ENCODE results near the gene IQSEC1.

DNA sequence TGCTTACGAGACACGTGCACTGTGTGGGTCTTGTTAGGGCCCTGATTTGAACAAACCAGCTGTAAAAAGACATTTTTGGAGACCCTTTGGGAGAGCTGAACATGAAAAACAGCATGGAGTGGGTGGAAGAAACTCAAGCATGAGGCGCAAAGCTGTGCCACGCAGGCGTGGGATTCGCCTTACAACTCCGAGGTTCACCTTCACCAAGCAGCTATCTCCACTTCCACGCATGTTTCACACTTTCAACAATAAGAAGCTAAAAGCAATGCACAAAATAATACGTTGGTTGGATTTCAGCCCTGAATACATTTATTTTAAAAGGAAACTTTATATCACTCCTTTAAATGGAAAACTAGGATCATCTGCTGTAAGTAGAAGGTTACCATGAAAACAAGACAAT, 42.5 kb downstream of the IQSEC1 start:
- TF ChIP-seq, protein P1, sequence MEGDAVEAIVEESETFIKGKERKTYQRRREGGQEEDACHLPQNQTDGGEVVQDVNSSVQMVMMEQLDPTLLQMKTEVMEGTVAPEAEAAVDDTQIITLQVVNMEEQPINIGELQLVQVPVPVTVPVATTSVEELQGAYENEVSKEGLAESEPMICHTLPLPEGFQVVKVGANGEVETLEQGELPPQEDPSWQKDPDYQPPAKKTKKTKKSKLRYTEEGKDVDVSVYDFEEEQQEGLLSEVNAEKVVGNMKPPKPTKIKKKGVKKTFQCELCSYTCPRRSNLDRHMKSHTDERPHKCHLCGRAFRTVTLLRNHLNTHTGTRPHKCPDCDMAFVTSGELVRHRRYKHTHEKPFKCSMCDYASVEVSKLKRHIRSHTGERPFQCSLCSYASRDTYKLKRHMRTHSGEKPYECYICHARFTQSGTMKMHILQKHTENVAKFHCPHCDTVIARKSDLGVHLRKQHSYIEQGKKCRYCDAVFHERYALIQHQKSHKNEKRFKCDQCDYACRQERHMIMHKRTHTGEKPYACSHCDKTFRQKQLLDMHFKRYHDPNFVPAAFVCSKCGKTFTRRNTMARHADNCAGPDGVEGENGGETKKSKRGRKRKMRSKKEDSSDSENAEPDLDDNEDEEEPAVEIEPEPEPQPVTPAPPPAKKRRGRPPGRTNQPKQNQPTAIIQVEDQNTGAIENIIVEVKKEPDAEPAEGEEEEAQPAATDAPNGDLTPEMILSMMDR (IDR thresholded peaks at IDR 0.05; ENCODE audit: insufficient read depth, low read length, poor library complexity, severe bottlenecking) = no peak
- no peak for TF ChIP-seq EZH2phosphoT487 (conservative IDR thresholded peaks at IDR 0.05; ENCODE audit: low read length)
